ENCODE data around the gene KIF26B.
"Not testable (repeated sequence)": the region's sequence is repeated elsewhere in the genome, so short reads cannot be mapped to it uniquely, and the experiment has no call there.

The KIF26B gene

DNA sequence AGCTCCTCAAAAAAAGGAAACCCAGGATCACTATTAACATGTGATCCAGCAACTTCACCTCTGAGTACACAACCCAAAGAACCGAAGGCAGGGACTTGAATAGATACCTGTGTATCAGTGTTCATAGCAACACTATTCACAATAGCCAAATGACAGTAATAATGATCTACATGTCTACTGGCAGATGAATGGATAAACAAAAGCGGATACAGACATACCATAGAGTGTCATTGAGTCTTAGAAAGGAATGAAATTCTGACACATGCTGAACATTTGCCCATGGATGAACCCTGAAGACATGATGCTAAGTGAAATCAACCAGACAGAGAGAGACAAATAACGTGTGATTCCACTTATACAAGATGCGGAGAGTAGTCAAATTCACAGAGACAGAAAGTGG lies 564.2 kb downstream of the KIF26B start:
- no peak for DNase-seq

DNA sequence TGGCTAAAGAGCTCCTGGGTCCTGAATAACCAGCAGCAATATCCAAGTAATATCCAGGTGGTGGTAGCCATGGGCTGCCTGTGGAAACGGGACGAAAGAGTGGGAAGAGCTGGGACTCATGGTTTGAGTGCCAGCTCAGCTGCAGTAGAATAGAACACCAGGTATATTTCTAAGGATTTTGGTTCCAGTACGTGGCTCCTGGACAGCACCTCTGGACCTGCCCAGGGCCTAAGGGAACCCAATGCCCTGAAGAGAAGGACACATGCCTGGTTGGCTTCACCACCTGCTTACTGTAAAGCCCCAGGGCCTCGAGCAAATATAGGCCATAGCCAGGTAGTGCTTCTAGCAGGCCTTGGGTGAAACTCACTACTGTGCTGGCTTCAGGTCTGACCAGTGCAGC lies 566.7 kb downstream of the KIF26B start:
- no peak for DNase-seq

- DNase-seq = not testable (repeated sequence)
Measured at GRCh38 chr1:245728035-245728434, 573.2 kb downstream of the KIF26B start.

- no peak for DNase-seq
Measured at GRCh38 chr1:245730801-245731200, 576.0 kb downstream of the KIF26B start.

DNA sequence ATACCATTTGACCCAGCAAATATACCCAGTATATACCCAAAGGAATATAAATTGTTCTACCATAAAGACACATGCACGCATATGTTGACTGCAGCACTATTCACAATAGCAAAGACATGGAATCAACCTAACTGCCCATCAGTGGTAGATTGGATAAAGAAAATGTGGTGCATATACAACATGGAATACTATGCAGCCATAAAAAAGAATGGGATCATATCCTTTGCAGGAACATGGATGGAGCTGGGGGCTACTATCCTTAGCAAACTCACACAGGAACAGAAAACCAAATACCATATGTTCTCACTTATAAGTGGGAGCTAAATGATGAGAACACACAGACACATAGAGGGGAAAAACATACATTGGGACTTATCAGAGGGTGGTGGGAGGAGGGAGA lies 585.6 kb downstream of the KIF26B start:
- not testable (repeated sequence) for DNase-seq

DNA sequence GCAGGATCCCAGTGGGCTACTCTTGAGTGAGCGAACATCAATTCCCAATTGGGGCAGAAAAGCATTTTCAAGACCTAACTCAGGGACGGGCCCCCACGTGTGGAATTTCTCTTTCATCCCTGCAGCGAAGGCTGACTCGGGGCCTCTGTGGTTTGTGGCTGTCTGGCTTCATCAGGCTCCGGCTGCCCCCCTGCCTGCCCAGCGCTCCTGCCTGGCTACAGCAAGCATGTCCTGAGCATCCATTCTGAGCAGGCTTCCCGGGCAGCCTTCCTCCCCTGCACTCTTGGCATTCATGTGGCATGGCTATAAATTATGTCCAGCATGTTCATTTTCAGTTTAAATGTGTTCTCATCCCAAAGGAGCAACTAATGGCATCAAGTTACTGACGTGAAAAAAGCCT lies 588.1 kb downstream of the KIF26B start:
- no peak for DNase-seq

GRCh38 chr1:245748240-245748639 lies 593.5 kb downstream of the KIF26B start:
- no peak for DNase-seq

- DNase-seq = no peak
Measured at GRCh38 chr1:245748646-245749045, 593.9 kb downstream of the KIF26B start.

GRCh38 chr1:245749053-245749452 lies 594.3 kb downstream of the KIF26B start:
- DNase-seq = no peak

- DNase-seq = no peak
Measured at GRCh38 chr1:245750261-245750660, 595.5 kb downstream of the KIF26B start.

GRCh38 chr1:245751116-245751515 lies 596.3 kb downstream of the KIF26B start:
- DNase-seq = no peak

DNA sequence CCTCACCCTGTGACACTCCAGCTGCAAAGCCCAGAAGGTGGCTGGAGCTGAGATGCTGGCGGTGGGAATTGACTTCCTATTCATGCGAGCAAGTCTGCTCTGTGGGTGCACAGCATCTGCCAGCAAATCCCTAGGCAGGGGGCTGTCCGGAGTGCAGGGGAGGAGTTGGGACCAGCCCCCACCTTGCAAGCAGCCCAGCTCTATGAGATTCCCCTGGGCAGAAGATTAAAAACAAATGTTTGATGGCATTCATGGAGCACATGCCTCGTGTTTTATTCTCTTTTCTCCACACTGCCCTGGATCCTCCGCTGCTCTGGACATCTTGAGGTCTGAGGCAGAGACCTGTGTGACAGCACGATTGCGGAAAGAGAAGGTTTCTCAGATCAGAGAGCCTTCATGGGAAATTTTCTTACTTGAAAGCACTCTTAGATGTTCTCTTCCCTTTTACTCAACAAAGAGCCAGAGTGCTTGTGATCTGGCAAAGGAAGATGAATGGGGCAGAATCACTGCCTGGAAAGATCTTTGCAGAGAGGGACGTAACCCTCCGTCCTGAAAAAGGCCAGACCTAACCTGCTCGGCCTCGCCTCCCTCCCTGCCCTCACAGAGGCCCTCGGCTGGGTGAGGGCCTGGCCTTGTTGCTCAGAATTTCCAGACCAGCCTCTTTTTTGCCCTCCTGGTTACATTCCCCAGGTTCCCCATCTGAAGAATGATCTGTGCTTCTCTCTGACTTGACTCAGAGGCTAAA lies 597.1 kb downstream of the KIF26B start:
- no peak for DNase-seq

DNA sequence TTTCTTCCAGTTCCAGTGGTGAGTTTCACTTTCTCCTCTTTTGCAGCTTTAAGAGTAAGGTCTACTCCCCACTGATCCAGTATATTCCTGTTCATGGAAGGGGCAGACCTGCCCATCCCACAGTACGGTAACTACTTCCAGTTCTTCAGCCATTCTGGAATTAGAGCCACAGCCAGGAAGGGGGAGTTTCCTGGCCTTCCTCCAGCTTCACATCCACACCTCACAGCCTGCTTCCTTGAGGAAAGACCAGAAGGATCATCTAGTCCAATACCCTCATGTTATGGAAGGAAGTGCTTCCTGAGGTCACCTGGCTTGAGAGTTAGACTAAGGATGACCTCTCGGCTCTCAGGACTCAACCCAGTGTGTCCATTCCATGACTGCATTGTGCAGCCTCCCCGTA lies 597.8 kb downstream of the KIF26B start:
- DNase-seq = no peak

- no peak for DNase-seq
Measured at GRCh38 chr1:245753807-245754206, 599.0 kb downstream of the KIF26B start.

- no peak for DNase-seq
Measured at GRCh38 chr1:245754463-245754961, 599.7 kb downstream of the KIF26B start.

Measured in NCI-H2081 treated with DMSO at 0.1 percent for 48 hours (cell line).